ENCODE data around the gene SLC35F3. TPM values are rescaled to one million over a fixed set of nuclear protein-coding genes. Genes with fewer than 3 reads are reported as not detected.
"Not testable (repeated sequence)": the region's sequence is repeated elsewhere in the genome, so short reads cannot be mapped to it uniquely, and the experiment has no call there.

Gene SLC35F3
- total RNA-seq, 4 donors from 2014 or later = 0.36 to 1.4 (median 0.54) TPM

DNA sequence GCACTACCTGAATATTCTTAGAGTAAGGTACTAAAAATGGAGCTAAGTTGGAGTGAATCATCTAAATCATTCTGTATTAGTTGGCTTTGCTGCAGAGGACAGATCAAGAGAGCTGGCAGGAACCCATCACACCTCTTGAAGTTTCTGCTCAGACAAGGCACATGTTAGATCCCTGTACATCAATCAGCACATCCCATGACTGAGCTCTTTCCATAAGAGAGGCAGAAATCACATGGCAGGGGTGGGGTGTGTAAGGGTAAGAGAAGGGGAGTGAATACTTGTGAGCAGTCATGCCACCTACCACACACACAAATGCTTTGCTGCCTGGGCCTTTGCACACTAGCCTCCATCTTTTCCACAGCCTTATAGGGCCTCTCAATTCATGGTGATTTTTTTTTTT is 214.4 kb downstream of the SLC35F3 start:
- no peaks in the 10 kb centered on the region for H3K36me3 ChIP-seq
- no peak overlapping the region for H3K4me3 ChIP-seq
- H3K27ac ChIP-seq = no peak overlapping the region
- H3K4me1 ChIP-seq = no peaks in the 10 kb centered on the region
- peaks cover 19% of the 10 kb centered on the region for H3K27me3 ChIP-seq
- TF ChIP-seq POLR2AphosphoS5 (IDR thresholded peaks at IDR 0.05) (no peak), POLR2A (IDR thresholded peaks at IDR 0.05) (no peak), EP300 (IDR thresholded peaks at IDR 0.05) (no peak)
- TF ChIP-seq, protein P1, sequence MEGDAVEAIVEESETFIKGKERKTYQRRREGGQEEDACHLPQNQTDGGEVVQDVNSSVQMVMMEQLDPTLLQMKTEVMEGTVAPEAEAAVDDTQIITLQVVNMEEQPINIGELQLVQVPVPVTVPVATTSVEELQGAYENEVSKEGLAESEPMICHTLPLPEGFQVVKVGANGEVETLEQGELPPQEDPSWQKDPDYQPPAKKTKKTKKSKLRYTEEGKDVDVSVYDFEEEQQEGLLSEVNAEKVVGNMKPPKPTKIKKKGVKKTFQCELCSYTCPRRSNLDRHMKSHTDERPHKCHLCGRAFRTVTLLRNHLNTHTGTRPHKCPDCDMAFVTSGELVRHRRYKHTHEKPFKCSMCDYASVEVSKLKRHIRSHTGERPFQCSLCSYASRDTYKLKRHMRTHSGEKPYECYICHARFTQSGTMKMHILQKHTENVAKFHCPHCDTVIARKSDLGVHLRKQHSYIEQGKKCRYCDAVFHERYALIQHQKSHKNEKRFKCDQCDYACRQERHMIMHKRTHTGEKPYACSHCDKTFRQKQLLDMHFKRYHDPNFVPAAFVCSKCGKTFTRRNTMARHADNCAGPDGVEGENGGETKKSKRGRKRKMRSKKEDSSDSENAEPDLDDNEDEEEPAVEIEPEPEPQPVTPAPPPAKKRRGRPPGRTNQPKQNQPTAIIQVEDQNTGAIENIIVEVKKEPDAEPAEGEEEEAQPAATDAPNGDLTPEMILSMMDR (IDR thresholded peaks at IDR 0.05) = no peak
- H3K9me3 ChIP-seq = no peaks in the 10 kb centered on the region
- DNase-seq (ENCODE audit: low spot score in 2 of 2) = no peak

DNA sequence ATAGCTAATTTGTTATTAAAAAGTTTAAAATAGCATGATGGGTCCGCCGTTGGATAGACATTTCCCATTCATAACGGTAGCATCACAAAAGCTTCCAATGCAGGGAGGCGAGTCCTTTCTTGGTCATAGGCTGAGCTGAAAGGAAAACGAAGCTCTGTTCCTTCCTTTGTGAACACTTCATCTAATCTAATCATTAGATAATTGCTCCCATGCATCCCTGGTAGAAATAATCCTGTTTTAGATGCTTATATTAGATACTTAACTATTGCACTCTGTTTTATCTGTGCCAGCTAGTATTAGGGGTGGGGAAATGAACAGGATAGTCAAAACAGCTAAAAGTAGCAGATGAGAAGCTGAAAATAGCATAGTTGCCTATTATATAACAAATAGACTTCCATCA is 215.0 kb downstream of the SLC35F3 start:
- no peaks in the 10 kb centered on the region for H3K9me3 ChIP-seq
- H3K4me3 ChIP-seq = no peak overlapping the region
- H3K4me1 ChIP-seq = no peaks in the 10 kb centered on the region
- 74% methylated on average over 5 of the region's 5 CpGs for WGBS
- H3K36me3 ChIP-seq = no peaks in the 10 kb centered on the region
- no peak overlapping the region for H3K27ac ChIP-seq
- H3K27me3 ChIP-seq = peaks cover 23% of the 10 kb centered on the region
- no peak for TF ChIP-seq POLR2A (IDR thresholded peaks at IDR 0.05)
- TF ChIP-seq EP300 (IDR thresholded peaks at IDR 0.05) = no peak
- TF ChIP-seq, protein P1 (IDR thresholded peaks at IDR 0.05) = no peak
- no peak for TF ChIP-seq POLR2AphosphoS5 (IDR thresholded peaks at IDR 0.05)
- DNase-seq (ENCODE audit: low spot score in 2 of 2) = no peak

DNA sequence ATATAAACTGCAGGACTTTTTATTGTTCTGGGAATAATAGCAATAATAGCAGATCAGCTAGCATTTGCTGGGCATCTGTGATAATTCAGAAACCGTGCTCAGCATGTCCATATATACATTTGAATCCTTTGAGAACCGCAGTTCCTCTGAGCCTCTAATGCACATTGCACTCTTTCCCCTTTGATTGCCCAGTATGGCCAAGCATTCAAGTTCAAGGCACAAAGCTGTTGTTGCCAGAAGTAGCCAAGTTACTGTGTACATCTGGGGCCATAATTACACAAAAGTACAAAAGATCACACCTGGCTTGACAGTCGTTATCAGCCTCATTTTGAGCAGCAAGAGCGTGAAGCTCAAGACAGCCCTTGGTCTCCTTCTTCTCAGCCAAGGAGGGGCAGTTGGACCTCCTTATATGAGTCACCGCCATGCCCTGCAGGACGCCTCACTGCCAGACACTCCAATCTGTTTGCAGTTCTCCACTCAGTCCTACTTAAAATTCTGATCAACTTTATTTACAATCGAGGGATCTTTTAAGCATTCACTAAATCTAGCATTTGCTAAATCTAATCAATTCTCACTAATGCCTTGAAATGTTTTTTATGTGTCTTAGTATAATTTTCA is 216.0 kb downstream of the SLC35F3 start:
- no peak overlapping the region for H3K4me3 ChIP-seq
- TF ChIP-seq EP300 (IDR thresholded peaks at IDR 0.05) = no peak
- TF ChIP-seq, protein P1 (IDR thresholded peaks at IDR 0.05) = no peak
- TF ChIP-seq POLR2A (IDR thresholded peaks at IDR 0.05) = no peak
- TF ChIP-seq POLR2AphosphoS5 (IDR thresholded peaks at IDR 0.05) = no peak
- H3K27ac ChIP-seq = no peak overlapping the region
- peaks cover 33% of the 10 kb centered on the region for H3K27me3 ChIP-seq
- H3K9me3 ChIP-seq = no peaks in the 10 kb centered on the region
- no peaks in the 10 kb centered on the region for H3K4me1 ChIP-seq
- DNase-seq (ENCODE audit: low spot score in 2 of 2) = no peak
- H3K36me3 ChIP-seq = no peaks in the 10 kb centered on the region
- 82% methylated on average over 7 of the region's 7 CpGs for WGBS

DNA sequence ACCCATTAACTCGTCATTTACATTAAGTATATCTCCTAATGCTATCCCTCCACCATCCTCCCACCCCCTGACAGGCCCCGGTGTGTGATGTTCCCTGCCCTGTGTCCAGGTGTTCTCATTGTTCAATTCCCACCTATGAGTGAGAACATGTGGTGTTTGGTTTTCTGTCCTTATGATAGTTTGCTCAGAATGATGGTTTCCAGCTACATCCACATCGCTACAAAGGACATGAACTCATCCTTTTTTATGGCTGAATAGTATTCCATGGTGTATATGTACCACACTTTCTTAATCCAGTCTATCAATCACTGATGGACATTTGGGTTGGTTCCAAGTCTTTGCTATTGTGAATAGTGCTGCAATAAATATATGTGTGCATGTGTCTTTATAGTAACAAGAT is 217.2 kb downstream of the SLC35F3 start:
- H3K27ac ChIP-seq; H3K4me3 ChIP-seq; H3K9me3 ChIP-seq; DNase-seq (ENCODE audit: low spot score in 2 of 2); H3K36me3 ChIP-seq; H3K4me1 ChIP-seq: not testable (repeated sequence)
- WGBS = 90% methylated on average over 3 of the region's 3 CpGs
- H3K27me3 ChIP-seq = peaks cover 42% of the 10 kb centered on the region

GRCh38 chr1:234122571-234122970 is 218.1 kb downstream of the SLC35F3 start:
- not testable (repeated sequence) for H3K9me3 ChIP-seq

DNA sequence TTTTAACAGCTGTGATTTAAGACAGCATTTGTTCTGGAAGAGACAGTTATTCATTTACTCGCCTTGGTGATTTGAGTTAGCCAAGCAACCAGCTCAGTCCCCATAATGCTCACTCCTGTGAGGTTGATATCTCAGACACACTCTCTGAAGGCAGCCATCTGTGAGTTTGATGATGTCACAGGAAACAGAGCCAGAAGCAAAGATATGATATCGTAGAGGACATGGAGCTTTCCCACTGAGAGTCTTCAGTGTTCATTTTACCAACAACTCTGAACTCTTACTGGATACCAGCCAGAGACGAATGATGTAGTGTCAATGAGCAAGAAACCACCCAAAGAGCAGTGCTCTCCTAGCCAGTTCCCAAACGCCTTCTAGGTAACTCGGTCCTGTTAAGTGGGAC is 219.4 kb downstream of the SLC35F3 start:
- H3K4me1 ChIP-seq = no peaks in the 10 kb centered on the region
- DNase-seq (ENCODE audit: low spot score in 2 of 2) = no peak
- WGBS = 58% methylated on average over 5 of the region's 5 CpGs
- no peaks in the 10 kb centered on the region for H3K9me3 ChIP-seq
- no peak overlapping the region for H3K27ac ChIP-seq
- peaks cover 55% of the 10 kb centered on the region for H3K27me3 ChIP-seq
- no peaks in the 10 kb centered on the region for H3K36me3 ChIP-seq
- TF ChIP-seq POLR2AphosphoS5 (IDR thresholded peaks at IDR 0.05) (no peak), EP300 (IDR thresholded peaks at IDR 0.05) (no peak)
- no peak overlapping the region for H3K4me3 ChIP-seq

More at GRCh38 chr1:234122571-234122970, 218.1 kb downstream of the SLC35F3 start:
- H3K4me3 ChIP-seq; H3K27ac ChIP-seq; H3K4me1 ChIP-seq; DNase-seq (ENCODE audit: low spot score in 2 of 2); H3K36me3 ChIP-seq: not testable (repeated sequence)
- peaks cover 45% of the 10 kb centered on the region for H3K27me3 ChIP-seq
- 85% methylated on average over 2 of the region's 2 CpGs for WGBS

- Histone ChIP-seq H3K27me3 (peaks cover 55% of the 10 kb centered on the region), H3K4me1 (no peaks in the 10 kb centered on the region), H3K36me3 (no peaks in the 10 kb centered on the region), H3K4me3 (no peak overlapping the region), H3K27ac (no peak overlapping the region), H3K9me3 (no peaks in the 10 kb centered on the region)
- 17% methylated on average over 11 of the region's 11 CpGs for WGBS
- TF ChIP-seq, protein P1 (IDR thresholded peaks at IDR 0.05) = no peak
- TF ChIP-seq POLR2AphosphoS5 (IDR thresholded peaks at IDR 0.05) (no peak), EP300 (IDR thresholded peaks at IDR 0.05) (no peak), POLR2A (IDR thresholded peaks at IDR 0.05) (no peak)
- no peak for DNase-seq (ENCODE audit: low spot score in 2 of 2)
These were observed 220.8 kb downstream of the SLC35F3 start for GRCh38 chr1:234125283-234125682.

All from suprapubic skin (tissue), 4 donors.